Measurements from ENCODE around the gene DMD. TPM values are rescaled to one million over a fixed set of nuclear protein-coding genes. Genes with fewer than 3 reads are reported as not detected.

The DMD gene
- total and polyA plus RNA-seq, 4 donors, result 19.9 to 260 (median 111) TPM

DNA sequence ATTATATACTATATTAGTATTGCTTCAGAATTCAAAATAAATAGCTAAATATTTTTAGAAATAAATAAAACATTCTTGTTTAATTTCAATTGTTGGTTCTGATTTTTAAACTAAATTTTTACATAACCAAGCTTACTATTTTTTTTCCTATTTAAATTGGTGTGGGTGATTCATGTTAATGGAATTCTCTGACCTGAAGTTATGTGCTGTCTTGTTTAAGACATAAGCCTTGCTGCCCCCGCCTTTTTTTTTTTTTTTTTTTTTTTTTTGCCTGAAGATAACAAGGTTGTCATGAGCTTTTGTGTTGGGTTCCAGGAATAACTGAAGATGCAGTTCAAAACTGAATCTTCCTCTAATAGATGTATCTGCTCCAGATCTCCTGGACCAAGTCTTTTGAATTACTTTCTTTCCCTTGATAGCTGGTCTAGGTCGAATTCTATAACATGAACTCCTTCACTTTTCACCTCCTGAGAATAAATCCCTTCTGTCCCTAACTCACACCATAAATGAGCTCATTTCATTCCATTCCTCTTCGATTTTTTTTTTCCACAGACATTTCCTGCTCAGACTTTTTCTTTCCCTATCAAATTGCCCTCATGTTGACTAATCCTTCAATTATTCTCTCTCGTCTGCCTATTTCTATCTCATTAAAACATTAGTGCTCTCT, 1878.1 kb downstream of the DMD start:
- 7 to 24% methylated on average over 4 of the region's 4 CpGs for WGBS, 2 donors
- no peaks in the 10 kb centered on the region for H3K27me3 ChIP-seq (ENCODE audit: control insufficient read depth in 1 of 2, insufficient read depth in 2 of 2, low read length in 1 of 2)
- H3K9me3 ChIP-seq (ENCODE audit: control insufficient read depth, low read length), result no peaks in the 10 kb centered on the region
- ATAC-seq (ENCODE audit: low FRiP score) (no peak), DNase-seq (no peak)
- intact Hi-C loops (cut with DNase I), result no loop called here
- H3K4me3 ChIP-seq (ENCODE audit: low read length in 2 of 2), result no peak overlapping the region
- no peak overlapping the region for H3K27ac ChIP-seq (ENCODE audit: low read depth in 1 of 2, low read length in 2 of 2)
- no peaks in the 10 kb centered on the region for H3K36me3 ChIP-seq (ENCODE audit: control insufficient read depth in 1 of 2, insufficient read depth in 2 of 2, low read length in 1 of 2)
- peaks cover 0 to 2% of the 10 kb centered on the region in 2 donors for H3K4me1 ChIP-seq (ENCODE audit: control insufficient read depth in 1 of 2, insufficient read depth in 2 of 2, low read length in 2 of 2)

DNA sequence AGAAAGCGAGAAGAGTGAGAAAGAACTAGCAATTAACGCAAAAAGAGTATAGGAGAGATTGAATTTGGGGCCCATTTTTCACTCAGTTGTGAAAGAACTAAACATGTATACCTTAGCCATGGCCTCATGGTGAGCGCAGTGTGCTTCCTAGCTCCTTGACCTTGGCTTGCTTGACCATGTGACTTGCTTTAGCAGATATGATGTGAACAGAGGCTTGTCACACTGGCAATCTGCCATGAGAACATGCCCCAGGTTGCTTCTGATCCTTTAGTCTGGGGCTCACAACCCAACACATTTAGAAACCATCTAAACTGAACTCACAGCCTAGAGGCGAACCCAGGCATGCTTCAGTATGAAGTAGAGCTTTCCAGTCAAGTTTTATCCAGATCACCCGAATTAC, 1879.4 kb downstream of the DMD start:
- H3K27ac ChIP-seq (ENCODE audit: low read depth in 1 of 2, low read length in 2 of 2), result no peak overlapping the region

DNA sequence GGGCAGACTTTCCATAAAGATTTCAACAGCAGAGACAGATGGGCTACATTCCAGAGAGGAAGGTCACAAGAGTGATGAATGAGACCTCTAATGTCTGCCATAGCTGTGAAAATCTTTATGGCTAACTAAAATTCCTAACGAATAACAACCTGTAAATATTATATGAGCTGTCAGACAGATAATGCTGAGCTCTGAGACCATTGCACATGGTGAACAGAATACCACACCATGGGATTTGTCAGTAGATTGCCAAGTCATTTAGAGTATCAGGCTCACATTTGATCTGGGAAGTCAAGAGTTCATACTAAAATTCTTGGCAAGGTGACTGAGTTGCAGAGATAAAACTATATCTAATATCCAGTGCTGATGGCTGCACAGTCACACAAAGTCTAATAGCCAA, 1880.3 kb downstream of the DMD start:
- intact Hi-C loops (cut with DNase I), result no loop called here
- H3K27me3 ChIP-seq (ENCODE audit: control insufficient read depth in 1 of 2, insufficient read depth in 2 of 2, low read length in 1 of 2), result no peaks in the 10 kb centered on the region
- no peaks in the 10 kb centered on the region for H3K4me1 ChIP-seq (ENCODE audit: control insufficient read depth in 1 of 2, insufficient read depth in 2 of 2, low read length in 2 of 2)
- WGBS, 2 donors, result 36% methylated on average over 1 of the region's 1 CpG
- ATAC-seq (ENCODE audit: low FRiP score) (no peak), DNase-seq (no peak)
- H3K36me3 ChIP-seq (ENCODE audit: control insufficient read depth in 1 of 2, insufficient read depth in 2 of 2, low read length in 1 of 2), result no peaks in the 10 kb centered on the region
- H3K9me3 ChIP-seq (ENCODE audit: control insufficient read depth, low read length), result no peaks in the 10 kb centered on the region
- no peak overlapping the region for H3K27ac ChIP-seq (ENCODE audit: low read depth in 1 of 2, low read length in 2 of 2)
- H3K4me3 ChIP-seq (ENCODE audit: low read length in 2 of 2), result no peak overlapping the region

More for the DNA sequence above, 1879.4 kb downstream of the DMD start:
- DNase-seq, result no peak
- Histone ChIP-seq H3K9me3 (ENCODE audit: control insufficient read depth, low read length) (no peaks in the 10 kb centered on the region), H3K36me3 (ENCODE audit: control insufficient read depth in 1 of 2, insufficient read depth in 2 of 2, low read length in 1 of 2) (no peaks in the 10 kb centered on the region), H3K4me3 (ENCODE audit: low read length in 2 of 2) (no peak overlapping the region), H3K4me1 (ENCODE audit: control insufficient read depth in 1 of 2, insufficient read depth in 2 of 2, low read length in 2 of 2) (no peaks in the 10 kb centered on the region), H3K27me3 (ENCODE audit: control insufficient read depth in 1 of 2, insufficient read depth in 2 of 2, low read length in 1 of 2) (no peaks in the 10 kb centered on the region)
- ATAC-seq (ENCODE audit: low FRiP score), result no peak
- intact Hi-C loops (cut with DNase I), result no loop called here
- WGBS, 2 donors, result 68 to 92% methylated on average over 5 of the region's 5 CpGs

DNA sequence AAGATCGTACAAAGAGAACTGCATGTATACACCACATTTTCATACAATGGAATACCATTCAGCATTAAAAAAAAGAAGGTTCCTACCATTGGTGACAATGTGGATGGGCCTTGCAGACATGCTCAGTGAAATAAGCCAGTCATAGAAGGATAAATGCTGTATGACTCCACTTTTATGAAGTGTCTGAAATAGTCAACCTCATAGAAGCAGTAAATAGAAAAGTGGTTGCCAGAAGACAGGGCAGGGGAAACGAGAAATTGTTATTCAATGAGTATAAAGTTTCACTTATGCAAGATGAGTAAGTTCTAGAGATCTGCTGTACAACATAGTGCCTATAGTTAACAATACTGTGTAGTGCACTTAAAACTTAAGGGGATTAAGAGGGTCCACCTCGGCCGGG, 1882.1 kb downstream of the DMD start:
- Histone ChIP-seq H3K9me3 (ENCODE audit: control insufficient read depth, low read length) (no peaks in the 10 kb centered on the region), H3K27ac (ENCODE audit: low read depth in 1 of 2, low read length in 2 of 2) (no peak overlapping the region), H3K36me3 (ENCODE audit: control insufficient read depth in 1 of 2, insufficient read depth in 2 of 2, low read length in 1 of 2) (no peaks in the 10 kb centered on the region), H3K4me3 (ENCODE audit: low read length in 2 of 2) (no peak overlapping the region), H3K4me1 (ENCODE audit: control insufficient read depth in 1 of 2, insufficient read depth in 2 of 2, low read length in 2 of 2) (no peaks in the 10 kb centered on the region), H3K27me3 (ENCODE audit: control insufficient read depth in 1 of 2, insufficient read depth in 2 of 2, low read length in 1 of 2) (no peaks in the 10 kb centered on the region)
- DNase-seq, result no peak
- WGBS, 2 donors, result 80 to 92% methylated on average over 4 of the region's 4 CpGs
- intact Hi-C loops (cut with DNase I), result no loop called here
- no peak for ATAC-seq (ENCODE audit: low FRiP score)

DNA sequence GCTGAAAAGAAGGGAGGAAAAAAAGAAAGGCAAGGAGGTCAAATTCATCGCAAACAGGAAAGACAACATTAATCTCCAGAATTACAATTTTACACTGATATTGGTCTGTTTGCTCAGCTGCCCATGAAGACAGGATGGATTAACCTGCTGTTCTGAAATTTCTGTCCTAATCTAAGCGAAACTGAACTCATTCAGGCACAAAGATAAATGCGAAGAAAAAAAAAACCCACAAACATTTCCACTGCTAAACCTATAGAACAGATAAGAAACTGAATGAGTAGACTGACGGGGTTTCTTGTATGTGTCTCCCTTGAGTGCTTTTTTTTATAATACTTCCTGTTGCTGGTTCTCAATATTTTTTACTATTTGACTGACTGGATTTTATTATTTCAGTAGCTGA, 1887.7 kb downstream of the DMD start:
- no peaks in the 10 kb centered on the region for H3K27me3 ChIP-seq (ENCODE audit: control insufficient read depth in 1 of 2, insufficient read depth in 2 of 2, low read length in 1 of 2)
- no peaks in the 10 kb centered on the region for H3K4me1 ChIP-seq (ENCODE audit: control insufficient read depth in 1 of 2, insufficient read depth in 2 of 2, low read length in 2 of 2)
- 74 to 82% methylated on average over 4 of the region's 4 CpGs for WGBS, 2 donors
- intact Hi-C loops (cut with DNase I), result no loop called here
- H3K36me3 ChIP-seq (ENCODE audit: control insufficient read depth in 1 of 2, insufficient read depth in 2 of 2, low read length in 1 of 2), result no peaks in the 10 kb centered on the region
- ATAC-seq (ENCODE audit: low FRiP score) (no peak), DNase-seq (no peak)
- no peak overlapping the region for H3K4me3 ChIP-seq (ENCODE audit: low read length in 2 of 2)
- no peaks in the 10 kb centered on the region for H3K9me3 ChIP-seq (ENCODE audit: control insufficient read depth, low read length)
- H3K27ac ChIP-seq (ENCODE audit: low read depth in 1 of 2, low read length in 2 of 2), result no peak overlapping the region

DNA sequence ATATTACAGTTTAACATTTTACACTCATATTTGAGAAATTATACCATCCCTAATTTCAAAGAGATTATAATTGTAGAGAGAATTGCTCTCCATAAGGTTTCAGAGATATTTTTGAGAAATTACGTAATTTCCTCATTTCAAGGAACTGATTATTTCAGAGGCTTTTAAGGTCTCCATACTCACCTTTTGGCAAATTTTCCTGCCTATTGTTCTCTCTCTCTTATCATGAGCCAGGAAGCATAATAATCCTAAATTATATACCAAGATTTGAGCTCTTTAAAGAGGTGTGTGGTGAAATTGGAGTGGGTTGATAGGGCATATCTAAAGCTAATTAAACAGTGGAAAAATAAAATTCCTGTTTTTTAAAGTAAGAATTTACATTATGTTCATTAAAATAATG, 1890.6 kb downstream of the DMD start:
- H3K4me1 ChIP-seq (ENCODE audit: control insufficient read depth in 1 of 2, insufficient read depth in 2 of 2, low read length in 2 of 2), result no peaks in the 10 kb centered on the region
- H3K27ac ChIP-seq (ENCODE audit: low read depth in 1 of 2, low read length in 2 of 2), result no peak overlapping the region
- 91 to 94% methylated on average over 1 of the region's 1 CpG for WGBS, 2 donors
- intact Hi-C loops (cut with DNase I), result no loop called here
- H3K27me3 ChIP-seq (ENCODE audit: control insufficient read depth in 1 of 2, insufficient read depth in 2 of 2, low read length in 1 of 2), result no peaks in the 10 kb centered on the region
- H3K4me3 ChIP-seq (ENCODE audit: low read length in 2 of 2), result no peak overlapping the region
- H3K36me3 ChIP-seq (ENCODE audit: control insufficient read depth in 1 of 2, insufficient read depth in 2 of 2, low read length in 1 of 2), result no peaks in the 10 kb centered on the region
- no peak for DNase-seq
- no peaks in the 10 kb centered on the region for H3K9me3 ChIP-seq (ENCODE audit: control insufficient read depth, low read length)
- ATAC-seq (ENCODE audit: low FRiP score), result no peak

DNA sequence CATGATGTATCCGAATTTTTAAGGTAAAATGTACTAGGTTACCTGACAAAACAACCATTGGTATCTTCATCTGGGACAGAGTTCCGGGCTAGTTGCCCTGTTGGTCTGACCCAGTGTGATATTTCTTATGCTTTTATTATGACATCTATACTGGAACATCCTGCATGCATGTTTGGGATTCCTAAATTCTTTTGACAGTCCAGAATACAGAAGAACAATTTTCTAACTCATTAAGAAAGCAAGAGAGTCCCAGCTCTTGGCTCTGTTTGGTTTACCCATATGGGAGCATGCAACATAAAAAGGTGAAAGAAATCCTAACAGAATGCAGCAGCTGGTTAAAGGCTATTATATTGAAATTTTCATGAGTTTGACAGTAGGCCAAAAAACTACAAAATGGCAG, 1891.8 kb downstream of the DMD start:
- WGBS, 2 donors, result 59 to 73% methylated on average over 2 of the region's 2 CpGs
- no peak for ATAC-seq (ENCODE audit: low FRiP score)
- H3K4me3 ChIP-seq (ENCODE audit: low read length in 2 of 2), result no peak overlapping the region
- H3K36me3 ChIP-seq (ENCODE audit: control insufficient read depth in 1 of 2, insufficient read depth in 2 of 2, low read length in 1 of 2), result no peaks in the 10 kb centered on the region
- no peak overlapping the region for H3K27ac ChIP-seq (ENCODE audit: low read depth in 1 of 2, low read length in 2 of 2)
- H3K4me1 ChIP-seq (ENCODE audit: control insufficient read depth in 1 of 2, insufficient read depth in 2 of 2, low read length in 2 of 2), result no peaks in the 10 kb centered on the region
- no peaks in the 10 kb centered on the region for H3K9me3 ChIP-seq (ENCODE audit: control insufficient read depth, low read length)
- intact Hi-C loops (cut with DNase I), result no loop called here
- H3K27me3 ChIP-seq (ENCODE audit: control insufficient read depth in 1 of 2, insufficient read depth in 2 of 2, low read length in 1 of 2), result no peaks in the 10 kb centered on the region
- DNase-seq, result no peak

DNA sequence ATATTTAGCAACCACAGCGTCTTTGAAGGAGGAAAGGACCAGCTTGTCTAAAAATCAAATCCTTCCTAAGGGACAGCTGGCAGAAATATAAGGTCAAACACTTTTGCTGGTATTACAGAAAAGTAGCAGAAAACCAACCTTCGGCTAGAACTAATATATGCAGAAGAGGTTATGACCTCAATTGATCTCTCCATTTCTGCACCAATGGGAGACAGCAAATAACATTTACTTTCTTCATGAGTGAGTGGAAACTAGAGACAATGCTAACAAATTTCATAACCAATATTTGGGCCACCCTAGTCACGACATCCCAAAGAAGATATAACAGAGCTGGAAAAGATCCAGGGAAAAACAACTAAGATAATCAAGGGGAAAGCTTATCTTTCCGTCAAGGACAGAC, 1892.5 kb downstream of the DMD start:
- 69 to 82% methylated on average over 4 of the region's 4 CpGs for WGBS, 2 donors
- intact Hi-C loops (cut with DNase I), result no loop called here
- Histone ChIP-seq H3K27ac (ENCODE audit: low read depth in 1 of 2, low read length in 2 of 2) (no peak overlapping the region), H3K36me3 (ENCODE audit: control insufficient read depth in 1 of 2, insufficient read depth in 2 of 2, low read length in 1 of 2) (no peaks in the 10 kb centered on the region), H3K4me3 (ENCODE audit: low read length in 2 of 2) (no peak overlapping the region), H3K27me3 (ENCODE audit: control insufficient read depth in 1 of 2, insufficient read depth in 2 of 2, low read length in 1 of 2) (no peaks in the 10 kb centered on the region), H3K9me3 (ENCODE audit: control insufficient read depth, low read length) (no peaks in the 10 kb centered on the region), H3K4me1 (ENCODE audit: control insufficient read depth in 1 of 2, insufficient read depth in 2 of 2, low read length in 2 of 2) (no peaks in the 10 kb centered on the region)
- DNase-seq (no peak), ATAC-seq (ENCODE audit: low FRiP score) (no peak)

DNA sequence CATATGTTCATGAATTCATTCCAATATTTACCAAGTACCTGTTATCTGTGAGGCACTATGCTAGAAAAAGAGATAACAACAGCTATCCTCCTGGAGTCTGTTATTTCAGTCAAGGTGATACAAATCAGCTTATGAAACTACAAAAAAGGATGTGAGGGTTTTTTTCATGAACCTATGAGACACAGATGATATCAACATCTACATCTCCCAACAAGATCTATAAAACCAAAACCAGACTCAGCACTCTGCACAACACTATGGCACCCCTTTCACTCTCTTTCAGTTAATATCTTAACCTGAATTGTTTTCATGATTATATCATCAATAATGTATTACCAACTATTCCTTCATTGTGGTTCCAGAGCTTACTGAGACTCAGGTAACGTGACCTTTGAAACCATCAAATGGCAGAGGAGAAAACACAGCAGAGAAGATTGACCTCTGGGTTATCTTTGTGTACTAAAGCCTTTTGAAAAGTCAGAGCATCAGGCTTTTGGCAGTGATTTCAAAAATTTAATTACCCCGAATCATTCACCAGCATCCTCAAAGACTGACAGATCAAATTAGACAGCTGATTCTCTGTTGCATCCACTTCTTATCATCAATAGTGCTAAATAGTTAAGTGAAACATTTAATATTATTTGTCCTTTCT, 1894.9 kb downstream of the DMD start:
- H3K27ac ChIP-seq (ENCODE audit: low read depth in 1 of 2, low read length in 2 of 2), result no peak overlapping the region
- no peaks in the 10 kb centered on the region for H3K27me3 ChIP-seq (ENCODE audit: control insufficient read depth in 1 of 2, insufficient read depth in 2 of 2, low read length in 1 of 2)
- H3K4me3 ChIP-seq (ENCODE audit: low read length in 2 of 2), result no peak overlapping the region
- H3K4me1 ChIP-seq (ENCODE audit: control insufficient read depth in 1 of 2, insufficient read depth in 2 of 2, low read length in 2 of 2), result no peaks in the 10 kb centered on the region
- 74 to 91% methylated on average over 2 of the region's 2 CpGs for WGBS, 2 donors
- ATAC-seq (ENCODE audit: low FRiP score), result no peak
- no peaks in the 10 kb centered on the region for H3K9me3 ChIP-seq (ENCODE audit: control insufficient read depth, low read length)
- no peaks in the 10 kb centered on the region for H3K36me3 ChIP-seq (ENCODE audit: control insufficient read depth in 1 of 2, insufficient read depth in 2 of 2, low read length in 1 of 2)
- intact Hi-C loops (cut with DNase I), result no loop called here
- DNase-seq, result no peak

Data from aorta (tissue), 5 donors.